Right lobe of liver (tissue), 4 donors: Measurements from ENCODE around the gene PRKAG3.

Experiments used
- POLR2A ChIP-seq: fragments of 450-650 bp; IDR thresholded peaks from one replicate; pipeline ENCODE4 v1.6.1; 2017; ENCODE audit warnings: antibody characterized with exemption, mild to moderate bottlenecking
- TF ChIP-seq, protein P1 (sequence below), 4 donors: fragments of 200-600 bp in 3 of 4; fragments of 450-650 bp in 1 of 4; IDR thresholded peaks; one replicate each; pipeline versions ENCODE4 v1.5.1 to v1.8.0; 2016 to 2022; ENCODE audit warnings: antibody characterized with exemption in 4 of 4, mild to moderate bottlenecking in 2 of 4
- donor health status: DM: no; HTN: no; CAD: no.
- donor health status: DM: no; HTN: no; CAD: no.
- donor health status: DM: no; HTN: yes; CAD: no.

DNA sequence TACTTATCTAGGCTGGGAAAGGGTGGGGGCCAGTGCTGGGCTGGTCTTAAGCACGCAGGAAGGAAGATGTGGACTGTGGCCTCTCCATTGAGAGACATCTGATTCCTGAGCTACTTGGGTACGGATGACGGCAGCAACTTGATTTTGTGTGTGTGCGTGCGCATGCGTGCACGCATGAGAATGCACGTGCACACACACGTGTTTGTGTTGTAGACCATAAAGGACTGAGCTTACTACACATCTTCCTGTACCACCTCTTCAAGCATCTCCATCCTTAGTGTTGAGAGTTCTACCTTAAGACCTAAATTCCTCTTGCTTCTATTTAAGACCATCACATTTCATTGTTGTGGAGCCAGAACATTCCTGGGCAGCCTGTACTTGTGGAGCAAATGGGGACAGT is 37.5 kb upstream of the PRKAG3 start:
- TF ChIP-seq POLR2A, result no peak
- TF ChIP-seq, protein P1, sequence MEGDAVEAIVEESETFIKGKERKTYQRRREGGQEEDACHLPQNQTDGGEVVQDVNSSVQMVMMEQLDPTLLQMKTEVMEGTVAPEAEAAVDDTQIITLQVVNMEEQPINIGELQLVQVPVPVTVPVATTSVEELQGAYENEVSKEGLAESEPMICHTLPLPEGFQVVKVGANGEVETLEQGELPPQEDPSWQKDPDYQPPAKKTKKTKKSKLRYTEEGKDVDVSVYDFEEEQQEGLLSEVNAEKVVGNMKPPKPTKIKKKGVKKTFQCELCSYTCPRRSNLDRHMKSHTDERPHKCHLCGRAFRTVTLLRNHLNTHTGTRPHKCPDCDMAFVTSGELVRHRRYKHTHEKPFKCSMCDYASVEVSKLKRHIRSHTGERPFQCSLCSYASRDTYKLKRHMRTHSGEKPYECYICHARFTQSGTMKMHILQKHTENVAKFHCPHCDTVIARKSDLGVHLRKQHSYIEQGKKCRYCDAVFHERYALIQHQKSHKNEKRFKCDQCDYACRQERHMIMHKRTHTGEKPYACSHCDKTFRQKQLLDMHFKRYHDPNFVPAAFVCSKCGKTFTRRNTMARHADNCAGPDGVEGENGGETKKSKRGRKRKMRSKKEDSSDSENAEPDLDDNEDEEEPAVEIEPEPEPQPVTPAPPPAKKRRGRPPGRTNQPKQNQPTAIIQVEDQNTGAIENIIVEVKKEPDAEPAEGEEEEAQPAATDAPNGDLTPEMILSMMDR (IDR thresholded peaks at IDR 0.05), result no peak
